Kidney (tissue), 14 donors: ENCODE results near the gene SNRNP48. TPM values are rescaled to one million over a fixed set of nuclear protein-coding genes. Genes with fewer than 3 reads are reported as not detected.

Experiments used
- DNase-seq, 5 donors: peaks; one replicate each; pipeline ENCODE4 v3.0.0-alpha.2; 2013 to 2020
- FAIRE-seq: peaks from 2 replicates; lab custom pipeline; 2012; peaks lifted over from hg19 to GRCh38; lab: Jason Lieb, UNC
- H3K27ac ChIP-seq, 2 donors: one replicate each; pipeline ENCODE4 v1.7.0; 2013; ENCODE audit warnings: low read depth in 2 of 2, low read length in 2 of 2, inconsistent platforms in 1 of 2
- H3K27me3 ChIP-seq: one replicate; pipeline ENCODE4 v1.7.1; 2013; ENCODE audit warnings: low read length, inconsistent platforms; ENCODE audit not compliant: control insufficient read depth, insufficient read depth
- H3K36me3 ChIP-seq, 3 donors: one replicate each; pipeline versions ENCODE4 v1.7.0 to v1.7.1; 2013; ENCODE audit warnings: low read length in 3 of 3, control low read depth in 1 of 3, inconsistent platforms in 1 of 3; ENCODE audit not compliant: insufficient read depth in 3 of 3, control insufficient read depth in 2 of 3
- H3K4me1 ChIP-seq, 3 donors: one replicate each; pipeline versions ENCODE4 v1.7.0 to v1.7.1; 2013; ENCODE audit warnings: low read length in 3 of 3, inconsistent platforms in 1 of 3, low read depth in 1 of 3; ENCODE audit not compliant: control insufficient read depth in 2 of 3, insufficient read depth in 2 of 3
- H3K4me3 ChIP-seq, 3 donors: one replicate each; pipeline versions ENCODE4 v1.7.0 to v1.8.1; 2013; ENCODE audit warnings: low read length in 3 of 3, control low read depth in 1 of 3, inconsistent platforms in 1 of 3
- H3K9ac ChIP-seq, 3 donors: one replicate each; pipeline versions ENCODE4 v1.7.0 to v1.7.1; 2013; ENCODE audit warnings: low read length in 3 of 3, control low read depth in 1 of 3, inconsistent platforms in 1 of 3
- H3K9me3 ChIP-seq, 3 donors: one replicate each; pipeline versions ENCODE4 v1.7.0 to v1.7.1; 2013; ENCODE audit warnings: low read length in 3 of 3, control low read depth in 1 of 3, inconsistent platforms in 1 of 3; ENCODE audit not compliant: control insufficient read depth in 2 of 3, insufficient read depth in 1 of 3
- CTCF ChIP-seq: IDR thresholded peaks from 3 replicates; pipeline ENCODE4 v1.5.1; 2012; ENCODE audit warnings: mild to moderate bottlenecking, moderate library complexity, borderline replicate concordance; ENCODE audit not compliant: insufficient read depth; ENCODE audit errors: extremely low read depth
- intact Hi-C: fragments of 100-400 bp; cut with DNase I; formaldehyde crosslinking; loops from one replicate; pipeline ENCODE4 v1.11.1; 2022
- polyA plus RNA-seq: library from polyadenylated mRNA; stranded (reverse); fragments of 350-450 nt; fragmentation: Illumina TruSeq; extraction: RNeasy Lipid Tissue Mini Kit (QIAGEN cat#74804); gene quantifications from one replicate; pipeline ENCODE4 v1.2.3, GENCODE V29; 2014; ENCODE audit warnings: low read depth, low replicate concordance; ENCODE audit not compliant: insufficient read depth
- total RNA-seq: library from RNA; stranded (reverse); fragmentation: NEBNext Ultra II Directional; extraction: Animal tissue kit (Norgen Biotek cat#: 25700); gene quantifications from one replicate; pipeline ENCODE4 v1.2.1, GENCODE V29; 2021
- donor health status: control.
- donor health status: control.
- donor health status: control.
- donor health status: control.
- donor health status: control.
- donor health status: DM: yes; HTN: yes; CAD: no.
- donor health status: Normal renal cell carcinoma (clear cell type).

The SNRNP48 gene
- total and polyA plus RNA-seq, 2 donors from 2014 or later, result 5.2 to 12.1 TPM

DNA sequence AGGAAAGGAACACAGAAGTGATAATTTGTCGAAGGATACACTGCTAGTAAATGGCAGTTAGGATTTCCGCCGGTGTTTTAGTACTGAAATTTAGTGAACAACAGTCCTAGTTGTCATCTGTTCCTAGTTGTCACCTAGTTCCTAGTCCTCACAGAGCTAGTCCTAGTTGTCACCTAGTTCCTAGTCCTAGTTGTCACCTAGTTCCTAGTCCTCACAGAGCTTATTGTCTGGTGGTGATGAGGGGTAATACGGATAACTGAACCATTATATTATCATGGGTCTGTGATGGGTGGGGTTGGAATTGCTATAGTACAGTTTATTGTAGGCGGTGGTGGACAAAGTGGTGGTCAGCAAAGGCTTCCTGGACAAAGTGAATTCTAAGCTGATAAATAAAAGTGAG lies 1.8 kb downstream of the SNRNP48 start:
- no peak overlapping the region for H3K9ac ChIP-seq
- FAIRE-seq (no peak), DNase-seq (no peak)
- H3K36me3 ChIP-seq, result peaks cover 2 to 13% (median 3%) of the 10 kb centered on the region in 3 donors
- peaks cover 0 to 3% (median 2%) of the 10 kb centered on the region in 3 donors for H3K4me1 ChIP-seq
- no peaks in the 10 kb centered on the region for H3K27me3 ChIP-seq
- no peak overlapping the region for H3K4me3 ChIP-seq
- H3K27ac ChIP-seq, result no peak overlapping the region
- no peak for TF ChIP-seq CTCF
- intact Hi-C loops, result no loop called here
- no peaks in the 10 kb centered on the region for H3K9me3 ChIP-seq

- Histone ChIP-seq H3K36me3 (peaks cover 3 to 13% (median 4%) of the 10 kb centered on the region in 3 donors), H3K9me3 (no peaks in the 10 kb centered on the region), H3K4me1 (peaks cover 0 to 3% (median 2%) of the 10 kb centered on the region in 3 donors), H3K9ac (no peak overlapping the region), H3K27me3 (no peaks in the 10 kb centered on the region), H3K4me3 (no peak overlapping the region), H3K27ac (no peak overlapping the region)
- intact Hi-C loops, result no loop called here
- no peak for TF ChIP-seq CTCF
- no peak for DNase-seq
- no peak for FAIRE-seq
Observed at GRCh38 chr6:7593229-7593628, 3.2 kb downstream of the SNRNP48 start.

DNA sequence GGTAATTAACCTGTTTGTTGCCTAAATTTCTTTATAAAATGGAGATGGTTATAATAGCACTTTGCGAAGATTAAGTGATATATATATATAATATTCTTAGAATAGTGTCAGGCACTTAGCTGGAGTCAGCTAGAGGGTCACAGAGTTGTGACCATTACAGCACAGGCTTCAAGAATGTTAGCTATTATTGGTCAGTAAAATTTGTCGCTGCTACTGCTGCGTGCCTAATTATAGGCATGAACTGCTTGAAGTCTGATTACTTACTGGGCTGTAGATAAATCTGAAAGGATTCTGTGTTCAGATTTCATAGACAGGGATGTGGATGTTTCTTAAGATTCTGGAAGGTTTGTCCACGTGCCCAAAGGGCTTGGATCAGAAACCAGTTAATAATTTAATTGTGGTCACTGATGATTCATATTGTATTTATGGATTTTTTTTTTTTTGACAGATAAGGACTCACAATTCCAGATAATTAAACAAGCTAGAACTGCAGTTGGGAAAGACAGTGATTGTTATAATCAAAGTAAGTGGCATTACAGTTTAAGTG lies 4.7 kb downstream of the SNRNP48 start:
- Histone ChIP-seq H3K27ac (no peak overlapping the region), H3K27me3 (no peaks in the 10 kb centered on the region), H3K4me3 (no peak overlapping the region), H3K9me3 (no peaks in the 10 kb centered on the region), H3K36me3 (peaks cover 3 to 13% (median 4%) of the 10 kb centered on the region in 3 donors), H3K9ac (no peak overlapping the region), H3K4me1 (peaks cover 0 to 3% (median 2%) of the 10 kb centered on the region in 3 donors)
- intact Hi-C loops, result no loop called here
- FAIRE-seq (no peak), DNase-seq (no peak)
- TF ChIP-seq CTCF, result no peak

DNA sequence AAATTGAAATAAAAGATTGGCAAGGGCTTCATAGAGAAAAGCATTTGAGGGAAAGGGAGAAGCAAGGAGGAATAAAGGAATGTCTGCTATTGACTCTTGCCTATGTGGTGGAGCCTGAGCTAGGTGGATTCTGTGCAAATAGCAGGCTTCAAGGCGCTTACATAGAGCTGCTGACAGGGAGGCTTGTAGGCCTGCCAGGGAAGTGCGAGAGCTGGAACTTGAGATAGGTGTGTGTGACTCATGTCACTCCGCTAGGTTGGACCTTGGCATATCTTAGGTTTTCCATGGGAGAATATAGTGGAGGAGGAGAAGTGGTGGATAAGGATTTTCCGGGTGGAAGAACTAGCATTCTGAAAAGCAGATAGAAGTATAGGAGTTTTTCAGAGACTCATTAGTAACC lies 14.0 kb downstream of the SNRNP48 start:
- no peak for TF ChIP-seq CTCF
- peaks cover 8 to 61% (median 30%) of the 10 kb centered on the region in 3 donors for H3K36me3 ChIP-seq
- H3K27ac ChIP-seq, result no peak overlapping the region
- H3K4me1 ChIP-seq, result no peaks in the 10 kb centered on the region
- no peak overlapping the region for H3K9ac ChIP-seq
- intact Hi-C loops, result no loop called here
- H3K4me3 ChIP-seq, result no peak overlapping the region
- H3K27me3 ChIP-seq, result no peaks in the 10 kb centered on the region
- no peaks in the 10 kb centered on the region for H3K9me3 ChIP-seq
- FAIRE-seq (no peak), DNase-seq (no peak)
